ENCODE results near the gene CACNA1C. TPM values are rescaled to one million over a fixed set of nuclear protein-coding genes. Genes with fewer than 3 reads are reported as not detected.

The CACNA1C gene
- total RNA-seq, 4 donors from 2014 or later, result 9.7 to 42.1 (median 18.1) TPM

- Histone ChIP-seq H3K27me3 (no peaks in the 10 kb centered on the region), H3K36me3 (no peaks in the 10 kb centered on the region), H3K9me3 (no peaks in the 10 kb centered on the region), H3K27ac (no peak overlapping the region), H3K4me1 (no peaks in the 10 kb centered on the region), H3K4me3 (no peak overlapping the region)
- no peak for TF ChIP-seq POLR2A (IDR thresholded peaks at IDR 0.05)
- DNase-seq, result peak in 1 of 3 donors; percentile 56
These were observed 581.0 kb downstream of the CACNA1C start for GRCh38 chr12:2633825-2634200.

- Histone ChIP-seq H3K4me1 (no peaks in the 10 kb centered on the region), H3K36me3 (no peaks in the 10 kb centered on the region), H3K27me3 (no peaks in the 10 kb centered on the region), H3K27ac (no peak overlapping the region), H3K9me3 (no peaks in the 10 kb centered on the region), H3K4me3 (no peak overlapping the region)
- peak in 1 of 3 donors; percentile 10 for DNase-seq
- TF ChIP-seq CTCF (IDR thresholded peaks at IDR 0.05) (no peak), POLR2A (IDR thresholded peaks at IDR 0.05) (no peak)
These were observed 581.7 kb downstream of the CACNA1C start for GRCh38 chr12:2634471-2634870.

- no peak for DNase-seq
- no peak for TF ChIP-seq CTCF (IDR thresholded peaks at IDR 0.05)
- TF ChIP-seq POLR2A (IDR thresholded peaks at IDR 0.05), result no peak
- H3K4me3 ChIP-seq, result no peak overlapping the region
These were observed 584.1 kb downstream of the CACNA1C start for GRCh38 chr12:2636741-2637340.

GRCh38 chr12:2637371-2637770 lies 584.6 kb downstream of the CACNA1C start:
- no peaks in the 10 kb centered on the region for H3K9me3 ChIP-seq
- no peaks in the 10 kb centered on the region for H3K36me3 ChIP-seq
- no peaks in the 10 kb centered on the region for H3K27me3 ChIP-seq
- peak in 1 of 3 donors; percentile 30 for DNase-seq
- no peak overlapping the region for H3K27ac ChIP-seq
- H3K4me1 ChIP-seq, result peaks cover 0 to 5% (median 0%) of the 10 kb centered on the region in 4 donors
- no peak for TF ChIP-seq POLR2A (IDR thresholded peaks at IDR 0.05)
- TF ChIP-seq CTCF (IDR thresholded peaks at IDR 0.05), result no peak
- no peak overlapping the region for H3K4me3 ChIP-seq

More at GRCh38 chr12:2636741-2637340, 584.1 kb downstream of the CACNA1C start:
- Histone ChIP-seq H3K27me3 (no peaks in the 10 kb centered on the region), H3K9me3 (no peaks in the 10 kb centered on the region), H3K27ac (no peak overlapping the region), H3K4me1 (peaks cover 0 to 5% (median 0%) of the 10 kb centered on the region in 4 donors), H3K36me3 (no peaks in the 10 kb centered on the region)

- TF ChIP-seq POLR2A (IDR thresholded peaks at IDR 0.05), result no peak
- no peak for TF ChIP-seq CTCF (IDR thresholded peaks at IDR 0.05)
- Histone ChIP-seq H3K4me1 (peaks cover 0 to 5% (median 0%) of the 10 kb centered on the region in 4 donors), H3K9me3 (no peaks in the 10 kb centered on the region), H3K27me3 (no peaks in the 10 kb centered on the region), H3K4me3 (no peak overlapping the region), H3K27ac (no peak overlapping the region), H3K36me3 (no peaks in the 10 kb centered on the region)
- DNase-seq, result peak in 1 of 3 donors; percentile 15
These were observed 585.7 kb downstream of the CACNA1C start for GRCh38 chr12:2638273-2639019.

GRCh38 chr12:2639020-2639298 lies 586.2 kb downstream of the CACNA1C start:
- Histone ChIP-seq H3K36me3 (no peaks in the 10 kb centered on the region), H3K4me3 (no peak overlapping the region), H3K27ac (no peak overlapping the region), H3K4me1 (peaks cover 0 to 5% (median 0%) of the 10 kb centered on the region in 4 donors), H3K27me3 (no peaks in the 10 kb centered on the region), H3K9me3 (no peaks in the 10 kb centered on the region)
- TF ChIP-seq POLR2A (IDR thresholded peaks at IDR 0.05) (no peak), CTCF (IDR thresholded peaks at IDR 0.05) (no peak)
- DNase-seq, result peak in 2 of 3 donors; percentile 24 to 34
